HFFc6 (cell line): Measurements from ENCODE around the gene GALNT3. TPM values are rescaled to one million over a fixed set of nuclear protein-coding genes. Genes with fewer than 3 reads are reported as not detected.

Source experiments
- DNase-seq: peaks from one replicate; pipeline ENCODE4 v3.0.0-alpha.2; 2018
- H3K27ac Mint-ChIP-seq: 2 replicates; pipeline ENCODE4 v1.8.0; 2020; ENCODE audit warnings: mild to moderate bottlenecking, mixed read lengths
- H3K27me3 Mint-ChIP-seq: 2 replicates; pipeline ENCODE4 v1.8.0; 2021; ENCODE audit warnings: mild to moderate bottlenecking, moderate library complexity, mixed read lengths; ENCODE audit not compliant: insufficient read depth
- H3K36me3 Mint-ChIP-seq: 2 replicates; pipeline ENCODE4 v1.8.0; 2021; ENCODE audit warnings: low read depth, mixed read lengths
- H3K4me1 Mint-ChIP-seq: 2 replicates; pipeline ENCODE4 v1.8.0; 2020; ENCODE audit warnings: low read depth, mixed read lengths
- H3K4me3 Mint-ChIP-seq: 2 replicates; pipeline ENCODE4 v1.8.0; 2020; ENCODE audit warnings: mild to moderate bottlenecking, moderate library complexity, mixed read lengths
- H3K9me3 Mint-ChIP-seq: 2 replicates; pipeline ENCODE4 v1.8.0; 2020; ENCODE audit warnings: mild to moderate bottlenecking, mixed read lengths
- CTCF ChIP-seq: fragments of 200-600 bp; sonication (generic); IDR thresholded peaks from 2 replicates; pipeline ENCODE4 v1.5.0; 2021; ENCODE audit warnings: antibody characterized with exemption, mild to moderate bottlenecking
- total RNA-seq, 6 experiments: library from RNA; stranded (reverse); fragmentation: NEBNext Ultra II Directional; extraction: Animal tissue kit (Norgen Biotek cat#: 25700); gene quantifications; 2 replicates in 1 of 6; 3 replicates in 5 of 6; pipeline ENCODE4 v1.2.3, GENCODE V29; 2021

The GALNT3 gene
- total RNA-seq, 6 experiments from 2014 or later = 0.28 to 1.7 (median 0.82) TPM

GRCh38 chr2:165778187-165778556, 15.9 kb downstream of the GALNT3 start:
- no peaks in the 10 kb centered on the region for H3K27me3 Mint-ChIP-seq
- H3K36me3 Mint-ChIP-seq = no peaks in the 10 kb centered on the region
- no peak for TF ChIP-seq CTCF
- DNase-seq = no peak
- no peaks in the 10 kb centered on the region; the same call in 1 of the 2 replicates for H3K4me1 Mint-ChIP-seq
- H3K27ac Mint-ChIP-seq = no peak overlapping the region
- H3K9me3 Mint-ChIP-seq = peaks cover 6% of the 10 kb centered on the region; the same call in 1 of the 2 replicates
- H3K4me3 Mint-ChIP-seq = no peak overlapping the region

GRCh38 chr2:165777522-165778186, 16.4 kb downstream of the GALNT3 start:
- H3K4me3 Mint-ChIP-seq = no peak overlapping the region
- no peaks in the 10 kb centered on the region; the same call in 1 of the 2 replicates for H3K4me1 Mint-ChIP-seq
- no peaks in the 10 kb centered on the region for H3K27me3 Mint-ChIP-seq
- peaks cover 6% of the 10 kb centered on the region; the same call in 1 of the 2 replicates for H3K9me3 Mint-ChIP-seq
- no peak for DNase-seq
- no peak for TF ChIP-seq CTCF
- H3K27ac Mint-ChIP-seq = no peak overlapping the region
- H3K36me3 Mint-ChIP-seq = no peaks in the 10 kb centered on the region

GRCh38 chr2:165776796-165777195, 17.3 kb downstream of the GALNT3 start:
- Mint-ChIP-seq H3K4me1 (no peaks in the 10 kb centered on the region; the same call in 1 of the 2 replicates), H3K27ac (no peak overlapping the region), H3K4me3 (no peak overlapping the region), H3K9me3 (peaks cover 6% of the 10 kb centered on the region; the same call in 1 of the 2 replicates), H3K36me3 (no peaks in the 10 kb centered on the region), H3K27me3 (no peaks in the 10 kb centered on the region)
- TF ChIP-seq CTCF = no peak
- no peak for DNase-seq

GRCh38 chr2:165776013-165776412, 18.0 kb downstream of the GALNT3 start:
- no peak overlapping the region for H3K4me3 Mint-ChIP-seq
- H3K27me3 Mint-ChIP-seq = no peaks in the 10 kb centered on the region
- H3K27ac Mint-ChIP-seq = no peak overlapping the region
- DNase-seq = no peak
- H3K36me3 Mint-ChIP-seq = no peaks in the 10 kb centered on the region
- H3K4me1 Mint-ChIP-seq = no peaks in the 10 kb centered on the region; the same call in 1 of the 2 replicates
- no peak for TF ChIP-seq CTCF
- peaks cover 6% of the 10 kb centered on the region; the same call in 1 of the 2 replicates for H3K9me3 Mint-ChIP-seq

- Mint-ChIP-seq H3K36me3 (no peaks in the 10 kb centered on the region), H3K27ac (no peak overlapping the region), H3K9me3 (no peaks in the 10 kb centered on the region), H3K4me1 (no peaks in the 10 kb centered on the region; the same call in 1 of the 2 replicates), H3K27me3 (no peaks in the 10 kb centered on the region), H3K4me3 (no peak overlapping the region)
- DNase-seq = no peak
- no peak for TF ChIP-seq CTCF
These were observed 20.4 kb downstream of the GALNT3 start for GRCh38 chr2:165773684-165774083.
